Right ventricle myocardium inferior (tissue), 1 donor: Measurements from ENCODE around the gene NSG1. TPM values are rescaled to one million over a fixed set of nuclear protein-coding genes. Genes with fewer than 3 reads are reported as not detected.
"Not testable (repeated sequence)": the region's sequence is repeated elsewhere in the genome, so short reads cannot be mapped to it uniquely, and the experiment has no call there.

Source experiments
- ATAC-seq: fragments of 200-7000 bp; cut with Tn5 transposase; one replicate; pipeline ENCODE4 v1.9.1; 2020; ENCODE audit warnings: mild to moderate bottlenecking, moderate library complexity
- DNase-seq: peaks from one replicate; pipeline ENCODE4 v3.0.0; 2021; ENCODE audit errors: missing footprints
- intact Hi-C: fragments of 100-400 bp; cut with DNase I; formaldehyde crosslinking; loops from one replicate; pipeline ENCODE4 v1.11.0; 2022
- long read RNA-seq: library from polyadenylated mRNA; unstranded; transcript quantifications from one replicate; pipeline ENCODE4 v2.0.0, GENCODE V29; 2021
- total RNA-seq: library from RNA; stranded (reverse); fragmentation: NEBNext Ultra II Directional; extraction: Animal tissue kit (Norgen Biotek cat#: 25700); gene quantifications from one replicate; pipeline ENCODE4 v1.2.1, GENCODE V29; 2021
- donor health status: DM: no; HTN: yes; CAD: no; lungs with severe emphysema.

Gene NSG1, protein sequence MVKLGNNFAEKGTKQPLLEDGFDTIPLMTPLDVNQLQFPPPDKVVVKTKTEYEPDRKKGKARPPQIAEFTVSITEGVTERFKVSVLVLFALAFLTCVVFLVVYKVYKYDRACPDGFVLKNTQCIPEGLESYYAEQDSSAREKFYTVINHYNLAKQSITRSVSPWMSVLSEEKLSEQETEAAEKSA
- total RNA-seq: 8.9 TPM
- long read RNA-seq, partial matches to known transcripts: 6 of 6 reads
- long read RNA-seq, other reads (novel, unspliced or antisense): 0 of 6 reads

DNA sequence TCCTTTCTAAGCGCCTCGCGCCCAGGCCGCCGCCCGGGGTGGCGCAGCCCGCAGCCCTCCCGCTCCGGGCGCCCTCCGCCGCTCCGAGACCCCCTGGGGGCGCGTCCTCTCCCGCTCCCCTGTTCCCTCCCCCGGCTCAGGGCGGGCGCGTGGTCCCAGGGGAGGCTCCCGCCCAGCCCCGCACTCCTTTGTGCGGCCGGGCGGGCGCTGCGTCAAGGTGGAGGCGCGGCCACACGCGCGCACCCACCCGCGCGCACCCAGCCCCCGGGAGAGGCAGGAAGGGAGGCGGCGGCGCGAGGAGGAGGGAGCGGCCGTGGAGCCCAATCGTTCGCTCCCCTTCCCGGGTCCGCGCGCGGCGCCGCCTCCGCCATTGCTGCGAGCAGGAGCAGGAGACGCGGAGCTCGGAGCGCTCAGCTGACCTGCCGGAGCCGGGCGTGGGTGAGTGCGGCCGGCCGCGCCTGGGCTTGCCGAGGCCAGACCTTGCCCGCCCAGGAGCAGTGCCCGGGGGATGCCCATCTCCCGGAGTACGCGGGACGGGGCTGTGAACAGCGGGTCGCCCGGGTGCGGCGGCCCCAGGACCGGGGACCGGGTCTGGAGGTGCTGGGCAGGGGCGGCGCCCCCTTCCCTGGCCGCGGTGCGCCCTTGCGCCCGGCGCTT lies at the start of gene NSG1:
Gene NSG1, plus strand, starts transcription at position 367 of the 657 bp plus-strand sequence. CDS start 528 bp downstream, outside the sequence.
- peak; percentile 49 for ATAC-seq
- DNase-seq: no peak
- intact Hi-C loops: no loop called here

DNA sequence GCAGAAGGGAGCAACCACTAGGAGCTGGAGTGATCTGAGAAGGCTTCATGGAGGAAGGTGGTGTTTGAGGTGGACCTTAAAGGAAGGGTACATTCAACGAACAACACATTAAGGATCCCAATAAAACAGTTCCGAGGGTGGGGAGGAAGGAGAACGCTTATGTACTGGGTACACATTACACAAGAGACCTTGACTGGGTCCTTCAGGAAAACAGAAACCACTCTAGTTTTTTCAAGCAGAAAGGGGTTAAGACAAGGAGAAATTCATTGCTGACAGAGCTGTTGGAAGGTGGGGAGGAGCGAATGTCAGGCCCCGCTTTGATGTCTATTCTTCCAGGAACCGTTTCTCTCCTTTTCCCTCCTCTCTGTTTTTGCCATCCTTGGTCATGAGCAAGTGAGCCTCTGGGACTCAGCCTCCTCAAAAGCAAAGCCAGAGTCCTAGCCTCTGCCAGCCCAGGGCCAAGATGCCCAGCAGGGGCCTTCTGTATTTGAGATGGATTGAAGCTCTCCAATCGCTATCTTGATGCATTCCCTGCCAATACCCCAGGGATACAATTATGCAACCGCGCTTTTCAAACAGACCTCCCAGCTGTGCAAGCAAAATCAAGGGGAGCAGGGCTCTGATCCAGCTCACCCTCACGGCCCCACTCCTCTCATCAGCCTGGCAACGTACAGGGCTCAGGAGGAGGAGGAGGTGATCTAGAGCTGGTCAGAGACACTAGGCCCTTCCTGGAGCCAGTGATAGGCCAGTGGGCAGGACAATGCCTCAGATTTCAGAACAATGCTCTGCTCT lies 48.5 kb upstream of the NSG1 start:
- ATAC-seq (no peak), DNase-seq (no peak)
- intact Hi-C loops: no loop called here

DNA sequence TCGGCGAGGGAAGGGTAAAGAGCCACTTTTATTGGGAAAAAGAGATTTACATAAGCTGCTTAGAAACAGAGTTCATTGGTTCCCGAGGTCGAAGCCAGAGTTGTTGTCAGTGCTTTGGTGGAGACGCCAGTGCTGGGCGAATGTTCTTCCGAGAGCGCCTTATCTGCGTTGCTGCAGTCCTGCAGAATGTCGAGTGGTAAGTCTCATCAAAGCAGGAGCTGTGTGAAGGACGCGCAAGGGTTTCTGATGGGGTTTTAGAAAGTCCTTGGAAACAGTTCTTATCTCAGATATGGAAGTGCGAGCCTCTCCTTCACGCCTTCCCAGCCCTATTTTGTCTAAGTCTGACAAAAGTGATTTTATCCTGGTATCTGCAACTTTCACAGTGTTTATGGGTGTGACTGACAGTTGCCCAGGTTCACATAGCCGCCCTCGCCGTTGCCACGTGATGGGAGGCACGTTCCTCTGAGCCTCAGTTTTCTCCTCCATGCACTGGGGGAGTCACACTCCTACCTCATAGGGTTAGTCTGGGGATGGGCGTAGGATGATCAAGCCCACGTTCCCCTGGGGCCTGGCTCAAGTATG lies 47.3 kb upstream of the NSG1 start:
- intact Hi-C loops: no loop called here
- DNase-seq (no peak), ATAC-seq (peak; percentile 58)

DNA sequence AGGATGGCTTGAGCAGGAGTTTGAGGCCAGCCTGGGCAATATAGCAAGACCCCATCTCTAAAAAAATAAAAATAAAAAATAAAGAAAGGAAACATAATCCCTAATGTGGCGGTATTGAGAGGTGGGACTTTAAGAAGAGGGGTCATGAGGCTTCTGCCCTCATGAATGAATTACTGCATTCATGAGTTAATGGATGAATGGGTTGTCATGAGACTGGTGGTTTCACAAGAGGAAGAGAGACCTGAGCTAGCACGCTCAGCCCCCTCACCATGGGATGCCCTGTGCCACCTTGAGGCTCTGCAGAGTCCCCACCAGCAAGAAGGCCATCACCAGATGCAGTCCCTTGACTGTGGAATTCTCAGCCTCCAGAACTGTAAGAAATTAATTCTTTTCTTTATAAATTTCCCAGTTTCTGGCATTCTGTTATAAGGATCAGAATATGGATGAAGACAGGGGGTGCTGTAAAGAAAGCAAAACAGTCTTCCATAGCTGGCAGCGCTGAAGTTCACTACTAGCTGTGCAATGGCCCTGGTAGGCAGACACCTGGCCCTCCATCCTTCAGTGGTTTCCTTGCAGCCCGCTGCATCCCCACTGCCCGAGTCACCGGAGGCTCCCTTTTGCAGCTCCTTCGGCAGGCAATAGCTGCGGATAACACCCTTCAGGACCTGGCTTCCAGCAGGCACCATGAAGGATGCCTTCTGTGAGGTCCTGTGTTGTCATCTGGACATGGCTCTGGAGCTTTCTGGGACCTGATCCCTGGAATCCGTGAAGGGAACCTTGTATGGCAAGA lies 44.8 kb upstream of the NSG1 start:
- DNase-seq: no peak
- no peak for ATAC-seq
- intact Hi-C loops: no loop called here

DNA sequence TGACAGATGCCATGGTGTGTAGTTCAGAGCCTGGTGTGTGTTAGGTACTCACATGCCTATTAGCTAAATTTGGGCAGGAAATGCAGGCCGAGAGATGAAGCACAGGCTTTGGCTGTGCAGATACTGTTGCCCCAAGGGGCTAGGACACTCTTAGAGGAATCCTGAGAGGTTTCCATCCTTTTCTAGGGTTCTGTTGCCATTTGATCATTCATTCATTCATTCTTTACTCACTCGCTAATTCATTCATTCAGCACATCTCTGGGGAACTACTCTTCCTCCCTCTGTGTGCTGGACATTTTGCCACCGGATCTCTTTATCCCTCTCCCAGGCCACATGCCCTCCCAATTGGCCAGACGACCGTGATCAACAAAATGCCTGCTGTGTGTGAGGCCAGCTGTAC lies 43.9 kb upstream of the NSG1 start:
- no peak for DNase-seq
- no peak for ATAC-seq
- intact Hi-C loops: no loop called here

DNA sequence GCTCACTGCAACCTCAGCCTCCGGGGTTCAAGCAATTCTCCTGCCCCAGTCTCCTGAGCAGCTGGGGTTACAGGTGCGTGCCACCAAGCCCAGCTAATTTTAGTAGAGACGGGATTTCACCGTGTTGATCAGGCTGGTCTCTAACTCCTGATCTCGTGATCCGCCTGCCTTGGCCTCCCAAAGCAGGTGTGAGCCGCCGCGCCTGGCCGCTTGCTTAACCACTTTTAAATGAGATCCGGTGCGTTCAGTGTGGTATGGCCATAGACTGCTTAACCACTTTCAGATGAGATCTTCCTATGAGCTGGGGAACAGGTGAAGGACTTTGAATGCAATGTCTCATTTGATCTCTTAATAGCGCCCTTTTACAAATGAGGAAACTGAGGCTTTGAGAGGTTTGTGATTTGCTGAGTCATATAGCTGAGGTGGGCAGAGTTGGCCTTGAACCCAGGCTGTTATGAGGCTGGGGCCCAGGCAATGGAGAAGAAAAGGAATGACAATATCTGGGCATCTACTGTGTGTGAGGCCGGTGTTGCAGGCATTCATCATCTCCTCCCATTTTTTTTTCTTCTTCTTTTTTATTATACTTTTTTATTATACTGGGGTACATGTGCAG lies 41.9 kb upstream of the NSG1 start:
- DNase-seq (no peak), ATAC-seq (no peak)
- intact Hi-C loops: no loop called here

DNA sequence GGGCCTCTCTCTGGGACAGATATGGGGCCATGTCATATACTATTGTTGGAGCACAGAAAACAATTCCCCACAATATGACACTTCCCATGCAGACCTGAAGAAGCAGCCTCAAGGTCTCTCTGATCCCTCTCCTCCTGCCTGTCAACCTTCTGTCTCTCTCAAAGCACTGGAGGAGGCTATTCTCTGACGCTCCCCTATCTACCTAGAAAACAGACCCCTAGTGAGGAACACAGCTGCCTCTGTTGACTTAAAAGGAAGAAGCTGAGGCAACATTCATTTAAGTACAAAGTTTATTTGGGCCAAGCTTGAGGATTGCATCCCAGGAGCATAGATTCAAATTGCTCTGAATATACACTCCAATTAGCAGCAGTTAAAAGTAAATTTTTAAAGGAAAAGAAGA lies 39.3 kb upstream of the NSG1 start:
- no peak for ATAC-seq
- intact Hi-C loops: no loop called here

DNA sequence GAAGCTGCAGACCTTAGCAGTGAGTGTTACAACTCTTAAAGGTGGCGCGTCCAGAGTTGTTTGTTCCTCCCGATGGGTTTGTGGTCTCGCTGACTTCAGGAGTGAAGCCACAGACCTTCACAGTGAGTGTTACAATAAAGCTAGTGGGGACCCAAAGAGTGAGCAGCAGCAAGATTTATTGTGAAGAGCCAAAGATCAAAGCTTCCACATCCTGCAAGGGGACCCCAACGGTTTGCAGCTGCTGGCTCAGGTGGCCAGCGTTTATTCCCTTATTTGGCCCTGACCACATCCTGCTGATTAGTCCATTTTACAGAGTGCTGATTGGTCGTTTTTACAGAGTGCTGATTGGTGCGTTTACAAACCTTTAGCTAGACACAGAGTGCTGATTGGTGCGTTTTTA lies 38.3 kb upstream of the NSG1 start:
- intact Hi-C loops, ATAC-seq, DNase-seq: not testable (repeated sequence)

More for the DNA sequence above, 39.3 kb upstream of the NSG1 start:
- no peak for DNase-seq

DNA sequence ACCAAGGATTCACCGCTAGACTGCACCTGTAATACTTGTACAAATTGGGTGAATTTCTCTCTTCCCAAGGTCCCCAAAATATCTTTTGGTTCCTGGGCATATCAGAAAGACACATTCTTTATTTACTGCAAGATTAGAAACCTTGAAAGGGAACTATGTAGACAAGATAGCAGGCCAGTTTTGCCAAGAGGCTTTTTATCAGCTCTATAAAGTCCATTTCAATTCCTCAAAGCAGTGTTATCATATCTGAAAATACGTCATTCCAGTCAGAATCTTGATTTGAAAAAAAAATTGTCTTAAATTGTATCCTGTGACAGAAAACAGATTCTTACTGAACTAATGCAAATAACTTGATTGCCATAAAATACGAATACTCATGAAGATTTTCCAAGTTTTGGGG lies 37.0 kb upstream of the NSG1 start:
- DNase-seq (no peak), ATAC-seq (no peak)
- intact Hi-C loops: no loop called here

DNA sequence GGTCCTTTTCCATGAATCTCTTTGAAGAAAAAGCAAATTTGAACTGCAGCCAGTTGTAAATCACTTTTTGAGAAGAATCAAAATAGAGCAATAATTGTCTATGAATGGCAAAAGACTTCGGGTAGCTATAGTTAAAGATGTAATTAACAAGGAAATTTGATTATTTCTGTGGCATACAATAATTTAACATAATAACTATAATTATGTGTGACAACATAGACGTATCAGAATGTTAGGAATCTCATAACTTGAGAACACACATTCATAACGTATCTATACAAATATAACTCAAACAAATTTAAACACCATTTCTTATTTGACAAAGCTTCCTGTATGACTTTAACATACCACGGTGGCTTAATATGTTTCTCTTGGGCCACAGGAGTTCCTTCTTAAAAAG lies 36.0 kb upstream of the NSG1 start:
- no peak for DNase-seq
- intact Hi-C loops: no loop called here
- ATAC-seq: no peak

DNA sequence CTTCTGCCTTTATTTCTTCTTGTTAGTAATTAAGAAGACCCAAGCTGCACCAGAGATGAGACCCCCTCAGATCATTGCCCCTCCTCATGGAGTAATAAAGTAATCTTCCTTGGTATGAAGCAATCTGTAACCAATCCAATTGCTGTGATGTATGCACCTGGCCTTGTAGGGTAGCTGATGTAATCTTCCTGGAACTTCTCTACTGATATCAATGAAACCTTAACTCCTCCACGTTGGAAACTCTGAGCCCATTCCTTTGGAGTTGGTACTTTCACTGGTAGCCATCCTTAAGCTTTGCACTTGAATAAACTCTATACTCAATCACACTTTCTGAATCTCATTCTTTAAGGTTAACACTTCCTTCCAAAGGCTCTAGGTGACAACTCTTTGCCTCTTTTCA lies 31.6 kb upstream of the NSG1 start:
- ATAC-seq: no peak
- DNase-seq: no peak
- intact Hi-C loops: no loop called here

DNA sequence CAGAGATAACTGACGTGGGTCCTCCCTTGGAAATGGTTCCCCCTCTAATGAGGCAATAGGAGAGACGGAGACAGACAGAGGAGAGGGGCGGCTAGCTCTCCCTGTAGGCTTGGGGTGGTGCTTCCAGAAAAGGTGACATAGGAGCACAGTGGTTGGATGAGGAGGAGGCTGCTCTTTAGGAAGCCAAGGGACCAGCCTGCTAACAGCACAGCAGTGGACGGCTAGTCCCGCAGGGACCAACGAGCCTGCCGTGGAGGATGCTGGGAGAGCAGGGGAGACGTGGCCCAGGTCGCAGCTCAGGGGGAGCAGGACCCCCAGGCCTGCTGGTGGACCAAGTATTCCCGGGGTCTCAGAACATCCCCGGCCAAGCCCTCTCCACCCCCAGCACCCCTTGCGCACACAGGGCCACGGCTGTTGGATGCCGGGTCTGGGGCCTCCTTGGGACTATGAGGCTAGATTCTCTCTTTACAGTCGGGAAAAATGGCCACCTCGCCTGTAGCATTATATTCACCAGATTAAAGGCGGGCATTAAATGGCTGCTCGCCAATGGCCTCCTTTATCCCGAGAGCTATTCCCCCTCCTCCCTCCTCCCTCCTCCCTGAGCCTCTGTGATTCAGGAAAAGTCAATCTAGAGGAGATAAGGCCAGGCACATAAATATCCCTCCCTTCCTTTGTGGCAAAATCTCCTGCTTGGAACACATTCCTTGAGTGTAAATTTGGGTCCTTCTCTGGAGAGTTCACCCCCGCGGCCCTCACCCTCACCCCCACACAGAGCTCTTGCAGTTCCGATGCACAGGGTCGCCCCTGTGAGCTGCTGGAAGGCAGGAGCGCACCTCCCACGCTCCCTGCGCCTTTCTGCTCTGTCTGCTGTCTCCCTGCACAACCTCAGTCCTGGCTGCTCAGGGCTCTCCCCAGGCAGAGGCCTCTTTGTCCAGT lies 30.5 kb upstream of the NSG1 start:
- ATAC-seq: no peak
- no peak for DNase-seq
- intact Hi-C loops: no loop called here

DNA sequence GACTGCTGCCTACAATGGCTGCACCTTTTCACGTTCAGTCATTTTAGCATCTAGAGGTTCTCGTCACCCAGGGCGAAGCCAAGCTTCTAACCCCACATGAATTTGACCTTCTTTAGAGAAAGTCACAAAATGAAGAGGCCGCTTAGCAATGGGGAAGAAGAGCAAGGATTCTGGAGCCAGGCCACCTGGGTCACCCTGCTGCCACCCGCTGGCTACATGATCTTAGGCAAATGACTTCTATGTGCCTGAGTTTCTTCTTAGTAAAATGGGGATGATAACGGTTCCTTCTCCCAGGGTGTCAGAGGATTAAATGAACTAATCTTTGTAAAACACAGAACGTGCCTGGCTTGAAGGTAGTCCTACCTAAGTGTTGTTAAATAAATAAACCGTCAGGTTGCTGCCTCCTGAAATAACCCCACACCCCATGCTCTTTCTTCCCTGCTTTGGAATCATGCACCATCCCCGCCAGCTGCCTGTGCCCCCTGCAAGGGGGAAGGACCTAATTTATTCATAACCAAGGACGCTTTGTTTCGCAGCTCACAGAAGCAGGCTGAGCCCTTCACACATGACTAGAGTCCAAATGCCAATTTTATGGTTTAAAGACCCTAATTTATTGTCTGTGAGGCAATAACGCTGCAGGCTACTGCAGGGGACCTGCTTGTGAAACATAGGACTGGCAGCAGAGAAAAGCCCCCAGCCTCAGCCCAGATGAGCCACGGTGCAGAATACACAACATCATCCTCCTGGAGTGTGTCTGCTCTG lies 28.6 kb upstream of the NSG1 start:
- ATAC-seq (no peak), DNase-seq (no peak)
- intact Hi-C loops: no loop called here

DNA sequence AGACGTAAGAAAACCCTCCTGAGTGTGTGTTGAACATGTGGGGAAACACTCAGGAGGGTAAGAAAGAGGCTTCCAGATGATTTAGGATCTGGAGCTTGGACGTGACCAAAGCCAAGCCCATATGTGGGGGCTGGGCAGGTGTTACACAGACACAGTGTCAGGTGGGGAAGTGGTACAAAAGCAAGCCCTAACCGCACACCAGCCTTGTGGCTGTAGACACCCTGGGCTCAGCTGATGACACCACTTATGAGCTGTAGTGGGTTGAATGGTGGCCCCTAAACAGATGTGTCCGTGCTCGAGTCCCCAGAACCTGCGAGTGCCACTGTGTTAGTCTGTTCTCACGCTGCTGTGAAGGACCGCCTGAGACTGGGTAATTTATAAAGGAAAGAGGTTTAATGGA lies 25.0 kb upstream of the NSG1 start:
- ATAC-seq (no peak), DNase-seq (no peak)
- intact Hi-C loops: no loop called here

DNA sequence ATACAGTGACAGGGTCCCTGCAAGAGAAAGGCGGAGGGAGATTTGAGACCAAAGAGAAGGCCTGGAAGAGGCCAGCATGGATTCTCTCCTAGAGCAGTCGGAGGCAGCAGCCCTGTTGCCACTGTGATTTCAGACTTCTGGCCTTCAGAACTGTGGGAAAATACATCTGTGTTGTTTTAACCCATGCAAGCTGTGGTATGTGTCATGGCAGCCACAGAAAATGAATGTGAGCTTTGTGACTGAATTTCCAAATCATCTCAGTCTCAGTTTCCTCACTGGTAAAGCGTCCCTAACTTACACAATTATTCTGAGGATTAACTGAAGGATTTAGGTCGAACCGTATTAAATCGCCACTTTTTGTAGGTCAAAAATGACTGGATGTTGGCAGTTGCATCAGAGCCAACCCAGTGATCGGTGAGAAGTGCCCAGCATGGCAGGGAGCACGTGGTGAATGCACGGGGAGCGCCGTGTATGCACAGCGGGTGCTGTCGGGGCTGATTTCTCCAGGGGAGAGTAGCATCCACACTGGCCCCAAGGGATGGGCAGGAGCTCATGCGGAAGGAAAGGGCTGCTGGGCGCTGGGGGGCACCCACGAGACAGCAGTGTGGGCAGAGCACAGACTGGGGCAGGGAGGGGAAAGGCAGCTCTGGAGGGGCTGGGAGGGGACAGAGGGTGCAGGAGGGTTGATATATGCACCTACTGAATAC lies 23.8 kb upstream of the NSG1 start:
- ATAC-seq (no peak), DNase-seq (no peak)
- intact Hi-C loops: no loop called here

DNA sequence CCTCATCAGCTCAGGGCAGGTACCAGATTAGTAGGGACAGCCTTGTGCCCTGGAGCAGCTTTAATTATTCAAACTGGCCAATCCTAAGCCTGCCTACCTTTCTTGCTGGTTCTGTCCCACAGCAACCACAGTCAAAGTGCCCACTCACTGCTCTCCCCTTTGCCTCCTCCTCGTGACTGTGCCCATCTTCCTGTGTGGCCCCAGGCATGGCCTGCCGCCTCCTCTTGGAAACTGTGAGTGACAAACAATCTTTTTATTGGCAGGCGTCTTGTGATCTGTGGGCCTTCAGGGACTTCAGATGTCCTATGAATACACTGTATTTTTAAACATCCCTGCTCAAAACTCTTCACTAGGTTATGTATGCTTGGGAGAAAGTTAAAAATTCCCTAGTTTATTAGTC lies 22.8 kb upstream of the NSG1 start:
- ATAC-seq (no peak), DNase-seq (no peak)
- intact Hi-C loops: no loop called here
